NCI-H1417 (cell line): ENCODE results near the gene MSMB.
"Not testable (repeated sequence)": the region's sequence is repeated elsewhere in the genome, so short reads cannot be mapped to it uniquely, and the experiment has no call there.

ENCODE experiments used
- DNase-seq, 3 experiments: peaks; one replicate each; lab custom pipeline; 2025; lab: John Stamatoyannopoulos, UW

The MSMB gene

GRCh38 chr10:46069771-46070463 lies 23.8 kb upstream of the MSMB start:
- no peak for DNase-seq

- no peak for DNase-seq
These were observed 22.8 kb upstream of the MSMB start for GRCh38 chr10:46068905-46069304.

GRCh38 chr10:46068117-46068516 lies 22.0 kb upstream of the MSMB start:
- no peak for DNase-seq

GRCh38 chr10:46064269-46064817 lies 18.3 kb upstream of the MSMB start:
- DNase-seq: no peak

GRCh38 chr10:46062723-46063428 lies 16.8 kb upstream of the MSMB start:
- no peak for DNase-seq

- DNase-seq: no peak
These were observed 14.6 kb upstream of the MSMB start for GRCh38 chr10:46060706-46061105.

GRCh38 chr10:46057927-46058326 lies 11.9 kb upstream of the MSMB start:
- not testable (repeated sequence) for DNase-seq

GRCh38 chr10:46057038-46057437 lies 11.0 kb upstream of the MSMB start:
- no peak for DNase-seq

GRCh38 chr10:46055771-46056170 lies 9.7 kb upstream of the MSMB start:
- DNase-seq: no peak

- no peak for DNase-seq
These were observed 7.7 kb upstream of the MSMB start for GRCh38 chr10:46053534-46054434.

GRCh38 chr10:46052791-46053375 lies 6.8 kb upstream of the MSMB start:
- DNase-seq: no peak

- no peak for DNase-seq
These were observed 6.2 kb upstream of the MSMB start for GRCh38 chr10:46052057-46052790.

- DNase-seq: peak in 1 of 3 experiments; percentile 49
These were observed 5.0 kb upstream of the MSMB start for GRCh38 chr10:46050941-46051623.

- DNase-seq: not testable (repeated sequence)
These were observed 3.4 kb upstream of the MSMB start for GRCh38 chr10:46049497-46049831.

- peak in 2 of 3 experiments; percentile 32 to 60 for DNase-seq
These were observed 2.1 kb upstream of the MSMB start for GRCh38 chr10:46048152-46048551.

GRCh38 chr10:46042527-46042926 lies 3.5 kb downstream of the MSMB start:
- peak in 1 of 3 experiments; percentile 1 for DNase-seq

GRCh38 chr10:46040004-46040403 lies 6.1 kb downstream of the MSMB start:
- DNase-seq: no peak

GRCh38 chr10:46037107-46037825 lies 8.8 kb downstream of the MSMB start:
- DNase-seq: no peak

- no peak for DNase-seq
These were observed 9.9 kb downstream of the MSMB start for GRCh38 chr10:46035923-46036849.
